Transverse colon (tissue), 4 donors: ENCODE results near the gene RBX1. TPM values are rescaled to one million over a fixed set of nuclear protein-coding genes. Genes with fewer than 3 reads are reported as not detected.

Experiments used
- DNase-seq: peaks from one replicate; pipeline ENCODE4 v3.0.0-alpha.2; 2019
- H3K27ac ChIP-seq, 4 donors: fragments of 200-600 bp; sonication (generic); 2 replicates each; pipeline ENCODE4 v1.5.1; 2016 to 2018; ENCODE audit warnings: inconsistent platforms in 4 of 4
- H3K27me3 ChIP-seq: fragments of 200-600 bp; sonication (generic); 2 replicates; pipeline ENCODE4 v1.5.1; 2017; ENCODE audit warnings: inconsistent platforms
- H3K36me3 ChIP-seq, 4 donors: fragments of 200-600 bp; sonication (generic); 2 replicates each; pipeline ENCODE4 v1.5.1; 2017 to 2019; ENCODE audit warnings: inconsistent platforms in 4 of 4
- H3K4me1 ChIP-seq, 4 donors: fragments of 200-600 bp; sonication (generic); 2 replicates each; pipeline ENCODE4 v1.5.1; 2017 to 2020; ENCODE audit warnings: inconsistent platforms in 4 of 4
- H3K4me3 ChIP-seq, 4 donors: fragments of 200-600 bp; sonication (generic); 1 replicate in 1 of 4; 2 replicates in 3 of 4; pipeline versions ENCODE4 v1.5.1 to v1.6.1; 2017 to 2019; ENCODE audit warnings: inconsistent platforms in 4 of 4
- H3K9me3 ChIP-seq, 2 donors: fragments of 200-600 bp; sonication (generic); 2 replicates each; pipeline ENCODE4 v1.5.1; 2017 to 2019; ENCODE audit warnings: inconsistent platforms in 2 of 2
- EP300 ChIP-seq: sonication (generic); formaldehyde crosslinking; IDR thresholded peaks from one replicate; pipeline ENCODE4 v1.6.1; 2017; ENCODE audit warnings: antibody characterized with exemption, low read depth
- POLR2A ChIP-seq: fragments of 450-650 bp; IDR thresholded peaks from one replicate; pipeline ENCODE4 v1.6.1; 2016; ENCODE audit warnings: antibody characterized with exemption, mild to moderate bottlenecking, moderate library complexity
- POLR2AphosphoS5 ChIP-seq, 3 donors: sonication (generic); formaldehyde crosslinking; IDR thresholded peaks; one replicate each; pipeline ENCODE4 v1.6.1; 2016; ENCODE audit warnings: antibody characterized with exemption in 3 of 3
- WGBS, 2 donors: methylation state at CpG; one replicate each; pipeline ENCODE4 v1.1.5; 2018; ENCODE audit warnings: low coverage in 1 of 2; 5-methylcytosine and 5-hydroxymethylcytosine counted together
- in situ Hi-C, 4 donors: fragments of 200-750 bp; cut with MboI; loops; one replicate each; pipeline versions ENCODE4 v1.15.0 to v1.15.1; 2017; ENCODE audit warnings: low sequenced_read_pairs in 3 of 4, low pct_ligation_motif_present in 1 of 4, low pct_unique_long_range_greater_than_20kb in 1 of 4
- intact Hi-C: fragments of 100-400 bp; cut with DNase I; formaldehyde crosslinking; loops from one replicate; pipeline ENCODE4 v1.15.1; 2023; ENCODE audit warnings: low total_unique reads
- small RNA-seq, 4 donors: library from RNA; depleted of rRNA; stranded (forward); fragments of <200 nt; gene quantifications; one replicate each; pipeline ENCODE3, GENCODE V24; 2016
- total RNA-seq, 4 donors: library from RNA; depleted of rRNA; stranded (reverse); fragments of >200 nt; gene quantifications; one replicate each; pipeline ENCODE4 v1.1.0, GENCODE V29; 2016
- TF ChIP-seq, protein P1 (sequence below), 5 experiments: fragments of 200-600 bp in 3 of 5; fragments of 450-650 bp in 2 of 5; sonication (generic) in 3 of 5; IDR thresholded peaks; 1 replicate in 2 of 5; 2 replicates in 3 of 5; pipeline ENCODE4 v1.5.1; 2016 to 2017; ENCODE audit warnings: antibody characterized with exemption in 5 of 5, inconsistent platforms in 3 of 5, mild to moderate bottlenecking in 2 of 5, moderate library complexity in 1 of 5

RBX1 gene
- total RNA-seq, 4 donors from 2014 or later = 7.8 to 36.9 (median 24.9) TPM

DNA sequence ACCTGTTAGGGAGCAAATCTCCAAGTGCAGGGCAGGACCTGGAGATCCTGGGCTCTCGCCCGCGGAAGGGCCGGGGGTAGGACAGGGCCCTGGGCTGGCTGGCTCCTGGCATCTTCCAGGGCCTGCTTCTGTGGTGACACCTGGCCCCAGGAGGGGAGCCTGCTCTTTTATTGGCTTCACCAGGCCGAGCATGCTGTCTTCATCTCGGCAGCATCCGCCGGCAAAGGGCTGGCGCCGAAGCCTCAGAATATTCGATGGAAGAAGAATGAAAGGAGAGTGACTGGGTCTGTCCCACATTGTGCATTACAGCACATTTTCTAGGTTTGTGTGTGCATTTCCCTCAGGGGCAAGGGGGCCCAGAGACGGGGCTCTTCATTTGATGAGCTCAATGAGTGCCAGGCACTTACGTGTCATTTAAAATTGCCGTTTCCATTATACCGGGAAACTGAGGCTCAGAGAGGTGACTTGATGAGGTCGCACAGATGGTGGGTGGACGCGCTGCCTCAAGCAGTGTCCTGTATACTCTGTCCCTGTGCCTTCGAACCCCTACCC is 70.0 kb downstream of the RBX1 start:
- 20% methylated on average over 19 of the region's 19 CpGs; no CpG with 5 or more reads in 1 of the 2 donors for WGBS, 2 donors
- Histone ChIP-seq H3K9me3 (no peaks in the 10 kb centered on the region), H3K4me1 (peaks cover 0 to 22% (median 10%) of the 10 kb centered on the region in 4 donors), H3K4me3 (peak overlapping the region; percentile 46 to 85 (median 65)), H3K27ac (peak overlapping the region; percentile 97 to 100 (median 99)), H3K27me3 (no peaks in the 10 kb centered on the region), H3K36me3 (no peaks in the 10 kb centered on the region)
- in situ Hi-C loops = no loop called here
- DNase-seq = peak; percentile 22
- no peak for TF ChIP-seq POLR2A
- TF ChIP-seq POLR2AphosphoS5 (IDR thresholded peaks at IDR 0.05) = no peak
- TF ChIP-seq, protein P1, sequence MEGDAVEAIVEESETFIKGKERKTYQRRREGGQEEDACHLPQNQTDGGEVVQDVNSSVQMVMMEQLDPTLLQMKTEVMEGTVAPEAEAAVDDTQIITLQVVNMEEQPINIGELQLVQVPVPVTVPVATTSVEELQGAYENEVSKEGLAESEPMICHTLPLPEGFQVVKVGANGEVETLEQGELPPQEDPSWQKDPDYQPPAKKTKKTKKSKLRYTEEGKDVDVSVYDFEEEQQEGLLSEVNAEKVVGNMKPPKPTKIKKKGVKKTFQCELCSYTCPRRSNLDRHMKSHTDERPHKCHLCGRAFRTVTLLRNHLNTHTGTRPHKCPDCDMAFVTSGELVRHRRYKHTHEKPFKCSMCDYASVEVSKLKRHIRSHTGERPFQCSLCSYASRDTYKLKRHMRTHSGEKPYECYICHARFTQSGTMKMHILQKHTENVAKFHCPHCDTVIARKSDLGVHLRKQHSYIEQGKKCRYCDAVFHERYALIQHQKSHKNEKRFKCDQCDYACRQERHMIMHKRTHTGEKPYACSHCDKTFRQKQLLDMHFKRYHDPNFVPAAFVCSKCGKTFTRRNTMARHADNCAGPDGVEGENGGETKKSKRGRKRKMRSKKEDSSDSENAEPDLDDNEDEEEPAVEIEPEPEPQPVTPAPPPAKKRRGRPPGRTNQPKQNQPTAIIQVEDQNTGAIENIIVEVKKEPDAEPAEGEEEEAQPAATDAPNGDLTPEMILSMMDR (IDR thresholded peaks at IDR 0.05) = no peak
- intact Hi-C loops = loop anchor here (5.0 kb wide), 2 partner anchors 69 to 596 kb away; partner anchors contain the start of gene RBX1

DNA sequence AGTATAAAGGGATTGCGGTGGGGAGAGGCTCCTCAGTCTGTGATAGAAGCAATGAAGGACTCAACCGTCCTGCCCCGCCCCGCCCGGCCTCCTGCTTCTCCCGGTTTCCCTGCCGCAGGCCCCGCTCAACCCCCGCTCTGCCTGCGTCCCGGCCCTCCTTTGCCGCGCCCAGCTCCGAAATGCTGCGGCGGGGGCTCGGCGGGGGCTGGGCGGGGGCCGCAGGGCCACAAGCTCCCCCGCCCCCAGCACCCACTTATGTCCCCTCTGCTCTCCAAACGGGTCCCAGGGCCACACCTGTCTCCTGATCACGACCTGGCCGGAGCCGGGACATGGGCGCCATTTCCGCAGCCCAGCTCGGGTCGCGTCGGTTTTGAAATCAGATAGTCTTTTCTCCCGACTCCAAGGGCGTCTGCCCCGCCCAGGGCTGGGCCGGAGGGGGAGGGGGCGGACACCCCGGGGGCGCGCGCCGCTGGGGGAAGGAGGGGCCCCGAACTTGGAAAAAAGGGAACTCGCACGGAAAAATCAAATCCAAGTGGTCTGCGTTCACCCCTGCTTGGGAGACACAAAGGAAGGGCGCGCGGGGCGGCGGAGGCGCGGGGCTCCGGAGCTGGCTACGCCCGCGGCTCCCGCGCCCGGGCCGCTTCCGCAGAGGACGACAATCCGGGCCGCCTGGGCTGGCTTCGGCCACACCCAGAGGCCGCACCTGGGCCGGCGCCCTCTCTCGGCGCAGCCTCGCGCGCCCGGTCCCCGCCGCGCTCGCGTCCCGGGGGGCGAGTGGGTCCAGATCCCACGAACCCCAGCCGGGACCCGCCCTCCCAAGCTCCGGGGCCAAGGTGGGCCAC is 70.7 kb downstream of the RBX1 start:
- Histone ChIP-seq H3K9me3 (no peaks in the 10 kb centered on the region), H3K36me3 (no peaks in the 10 kb centered on the region), H3K4me3 (peak overlapping the region; percentile 46 to 85 (median 65)), H3K27me3 (no peaks in the 10 kb centered on the region), H3K4me1 (peaks cover 0 to 22% (median 10%) of the 10 kb centered on the region in 4 donors), H3K27ac (peak overlapping the region; percentile 97 to 100 (median 99))
- in situ Hi-C loops (no loop called here), intact Hi-C loops (loop anchor here (2.0 to 5.0 kb wide), 3 partner anchors 27 to 595 kb away; partner anchors contain the start of gene RBX1)
- DNase-seq = peak; percentile 81
- 1% methylated on average over 51 of the region's 85 CpGs; no CpG with 5 or more reads in 1 of the 2 donors for WGBS, 2 donors
- peak; percentile 69 to 82 (median 72) for TF ChIP-seq POLR2AphosphoS5 (IDR thresholded peaks at IDR 0.05)
- TF ChIP-seq, protein P1 (IDR thresholded peaks at IDR 0.05) = no peak
- TF ChIP-seq EP300 = no peak
- peak; percentile 81 for TF ChIP-seq POLR2A

DNA sequence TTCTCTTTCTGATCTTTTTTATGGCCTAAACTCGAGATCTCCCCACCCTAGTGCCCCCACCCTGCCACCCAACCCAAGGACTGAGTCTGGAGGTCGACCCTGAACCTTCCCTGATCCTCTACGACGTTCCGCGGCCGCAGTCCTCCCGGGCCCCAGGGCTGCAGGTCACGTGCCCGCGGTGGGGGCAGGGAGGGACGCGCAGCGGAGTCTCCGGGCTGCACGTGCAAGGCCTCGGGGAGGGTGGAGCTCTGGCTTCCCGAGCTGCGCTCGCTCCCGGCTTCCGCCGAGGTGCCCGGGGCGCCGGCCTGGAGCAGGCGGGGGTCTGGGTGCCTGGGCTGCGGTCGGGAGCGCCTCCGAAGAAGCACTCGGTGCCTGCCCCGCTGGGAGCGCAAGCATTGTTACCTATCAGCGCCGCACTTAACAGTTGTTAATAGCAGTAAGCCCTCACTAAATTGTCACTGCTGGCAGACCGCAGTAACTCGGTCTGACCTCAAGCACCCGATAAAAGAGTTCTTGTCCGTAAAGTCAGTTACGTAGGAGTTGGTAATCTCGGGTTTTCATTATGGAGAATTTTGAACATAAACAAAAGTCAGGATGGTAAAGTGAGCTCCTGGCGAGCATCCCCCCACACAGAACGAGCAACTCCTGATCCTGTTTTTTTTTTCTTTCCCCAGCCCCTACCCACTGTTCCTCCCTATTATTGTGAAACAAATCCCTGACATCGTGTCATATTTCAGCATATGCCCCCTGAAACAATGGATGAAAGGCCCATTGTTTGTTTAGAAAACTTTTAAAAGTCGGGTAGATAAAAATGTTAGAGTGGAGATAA is 71.5 kb downstream of the RBX1 start:
- in situ Hi-C loops (no loop called here), intact Hi-C loops (loop anchor here (1.0 to 5.0 kb wide), 4 partner anchors 26 to 595 kb away; partner anchors contain the start of gene RBX1)
- Histone ChIP-seq H3K4me1 (peaks cover 0 to 22% (median 10%) of the 10 kb centered on the region in 4 donors), H3K27ac (peak overlapping the region; percentile 97 to 100 (median 99)), H3K36me3 (no peaks in the 10 kb centered on the region), H3K27me3 (no peaks in the 10 kb centered on the region), H3K9me3 (no peaks in the 10 kb centered on the region), H3K4me3 (peak overlapping the region; percentile 46 to 85 (median 65))
- 7 to 28% methylated on average over 4 to 29 of the region's 46 CpGs for WGBS, 2 donors
- peak; percentile 96 for DNase-seq
- TF ChIP-seq EP300 = peak; percentile 71
- peak; percentile 86 to 97 (median 95) for TF ChIP-seq POLR2AphosphoS5 (IDR thresholded peaks at IDR 0.05)
- TF ChIP-seq, protein P1 (IDR thresholded peaks at IDR 0.05) = peak in 2 of 5 experiments; percentile 2 to 13
- TF ChIP-seq POLR2A = peak; percentile 80

Small RNAs within 50 kb of the gene (small RNA-seq; reads per million reads assigned to genes)
- gene RF00017 (0 reads per million in 4 donors), gene RNU6-379P (0 reads per million in 4 donors)

Other genes with a start within 250 kb of the RBX1 start
- gene SLC25A17, start 132.0 kb upstream of the RBX1 start, total RNA-seq = 10 to 100 TPM in 3 of 4 donors, 1 to 10 TPM in 1; 8.0 to 20.2 (median 12.5) TPM
- gene ST13, start 94.7 kb upstream of the RBX1 start, total RNA-seq = 100 to 1,000 TPM in 2 of 4 donors, 10 to 100 TPM in 2; 39.6 to 113 (median 79.7) TPM
- gene XPNPEP3, start 94.2 kb upstream of the RBX1 start, total RNA-seq = 10 to 100 TPM in 1 of 4 donors, 1 to 10 TPM in 3; 5.8 to 14.1 (median 7.8) TPM
- gene DNAJB7, start 89.3 kb upstream of the RBX1 start, total RNA-seq = 10 to 100 TPM in 1 of 4 donors, under 1 TPM in 2, not detected in 1; 0.55 to 24.9 (median 0.64) TPM
- gene EP300, start 141.2 kb downstream of the RBX1 start, total RNA-seq = 100 to 1,000 TPM in 1 of 4 donors, 10 to 100 TPM in 3; 80.6 to 119 (median 91.6) TPM